Adrenal gland (tissue), 5 donors: Measurements from ENCODE around the gene ESRP2.

Experiments used
- CTCF ChIP-seq, 6 experiments: fragments of 450-650 bp in 4 of 6; fragments of 200-600 bp in 2 of 6; sonication (generic) in 1 of 6; IDR thresholded peaks; 1 replicate in 5 of 6; 2 replicates in 1 of 6; pipeline versions ENCODE4 v1.5.1 to v1.8.0; 2016 to 2021; ENCODE audit warnings: antibody characterized with exemption in 6 of 6, mild to moderate bottlenecking in 2 of 6, moderate library complexity in 1 of 6
- POLR2A ChIP-seq, 2 donors: fragments of 450-650 bp; IDR thresholded peaks; one replicate each; pipeline ENCODE4 v1.6.1; 2017; ENCODE audit warnings: antibody characterized with exemption in 2 of 2, mild to moderate bottlenecking in 2 of 2, moderate library complexity in 1 of 2
- donor health status: DM: no; HTN: no; CAD: no.

GRCh38 chr16:68232335-68232734, 3.6 kb downstream of the ESRP2 start:
- TF ChIP-seq CTCF (IDR thresholded peaks at IDR 0.05): no peak
- no peak for TF ChIP-seq POLR2A (IDR thresholded peaks at IDR 0.05)
